Mesenchymal stem cell (in vitro differentiated cells and primary cell): ENCODE measurements around the gene STX16.

Experiments
- DNase-seq: peaks from one replicate; pipeline ENCODE4 v3.0.0-alpha.2; 2013
- H2AFZ ChIP-seq: one replicate; pipeline ENCODE4 v1.6.1; 2013; ENCODE audit warnings: low read depth, mild to moderate bottlenecking, control low read depth, inconsistent platforms, low read length, moderate library complexity
- H2AK5ac ChIP-seq: 2 replicates; pipeline ENCODE4 v1.6.1; 2013; ENCODE audit warnings: low read length, moderate library complexity, mild to moderate bottlenecking, inconsistent platforms; ENCODE audit not compliant: severe bottlenecking
- H2BK120ac ChIP-seq: one replicate; pipeline ENCODE4 v1.6.1; 2013; ENCODE audit warnings: low read depth, mild to moderate bottlenecking, inconsistent platforms, low read length, moderate library complexity
- H2BK12ac ChIP-seq, 2 experiments: one replicate each; pipeline ENCODE4 v1.6.1; 2013; ENCODE audit warnings: inconsistent platforms in 2 of 2, low read length in 2 of 2, mild to moderate bottlenecking in 2 of 2, moderate library complexity in 2 of 2, control low read depth in 1 of 2
- H2BK15ac ChIP-seq: one replicate; pipeline ENCODE4 v1.6.1; 2013; ENCODE audit warnings: mild to moderate bottlenecking, low read depth, inconsistent platforms; ENCODE audit not compliant: poor library complexity, severe bottlenecking
- H2BK5ac ChIP-seq: 2 replicates; pipeline ENCODE4 v1.6.1; 2013; ENCODE audit warnings: low read depth, mild to moderate bottlenecking, low read length, control low read depth, inconsistent platforms; ENCODE audit not compliant: poor library complexity, severe bottlenecking
- H3K14ac ChIP-seq, 2 experiments: one replicate each; pipeline ENCODE4 v1.6.1; 2013; ENCODE audit warnings: inconsistent platforms in 2 of 2, low read length in 2 of 2, control low read depth in 1 of 2, mild to moderate bottlenecking in 1 of 2, moderate library complexity in 1 of 2
- H3K18ac ChIP-seq, 2 experiments: one replicate each; pipeline ENCODE4 v1.6.1; 2013; ENCODE audit warnings: inconsistent platforms in 2 of 2, low read length in 2 of 2, control low read depth in 1 of 2, low read depth in 1 of 2, mild to moderate bottlenecking in 1 of 2
- H3K23ac ChIP-seq, 2 experiments: one replicate each; pipeline ENCODE4 v1.6.1; 2013; ENCODE audit warnings: inconsistent platforms in 2 of 2, low read length in 2 of 2, mild to moderate bottlenecking in 2 of 2, moderate library complexity in 2 of 2, control low read depth in 1 of 2
- H3K27ac ChIP-seq: 2 replicates; pipeline ENCODE4 v1.5.1; 2013; ENCODE audit warnings: mild to moderate bottlenecking, moderate library complexity, low read length, control low read depth, inconsistent platforms; ENCODE audit not compliant: poor library complexity, severe bottlenecking
- H3K27me3 ChIP-seq, 2 experiments: 2 replicates each; pipeline versions ENCODE4 v1.6.1 to v1.7.0; 2013; ENCODE audit warnings: low read length in 2 of 2, mild to moderate bottlenecking in 2 of 2, moderate library complexity in 2 of 2, control low read depth in 1 of 2, inconsistent platforms in 1 of 2; ENCODE audit not compliant: control insufficient read depth in 1 of 2, insufficient read depth in 1 of 2
- H3K36me3 ChIP-seq, 2 experiments: 2 replicates each; pipeline versions ENCODE4 v1.6.1 to v1.7.0; 2013; ENCODE audit warnings: low read length in 2 of 2, control low read depth in 1 of 2, inconsistent platforms in 1 of 2, low read depth in 1 of 2, mild to moderate bottlenecking in 1 of 2; ENCODE audit not compliant: insufficient read depth in 2 of 2, control insufficient read depth in 1 of 2
- H3K4ac ChIP-seq, 2 experiments: one replicate each; pipeline ENCODE4 v1.6.1; 2013; ENCODE audit warnings: inconsistent platforms in 2 of 2, low read length in 2 of 2, mild to moderate bottlenecking in 2 of 2, moderate library complexity in 2 of 2, control low read depth in 1 of 2, low read depth in 1 of 2
- H3K4me1 ChIP-seq: 2 replicates; pipeline ENCODE4 v1.6.1; 2013; ENCODE audit warnings: low read depth, low read length, control low read depth; ENCODE audit not compliant: control insufficient read depth, insufficient read depth
- H3K4me2 ChIP-seq: 2 replicates; pipeline ENCODE4 v1.6.1; 2013; ENCODE audit warnings: low read length, mild to moderate bottlenecking, inconsistent platforms; ENCODE audit not compliant: poor library complexity, severe bottlenecking
- H3K4me3 ChIP-seq, 2 experiments: 2 replicates each; pipeline versions ENCODE4 v1.5.1 to v1.7.0; 2013; ENCODE audit warnings: low read length in 2 of 2, mild to moderate bottlenecking in 2 of 2, control low read depth in 1 of 2, low read depth in 1 of 2; ENCODE audit not compliant: insufficient read depth in 1 of 2
- H3K79me1 ChIP-seq: replicated peaks from 2 replicates; pipeline ENCODE4 v1.6.1; 2013; ENCODE audit warnings: mild to moderate bottlenecking, control low read depth, low read length, inconsistent platforms; ENCODE audit not compliant: poor library complexity, severe bottlenecking
- H3K9ac ChIP-seq: 2 replicates; pipeline ENCODE4 v1.7.0; 2013; ENCODE audit warnings: mild to moderate bottlenecking, low read length, moderate library complexity
- H3K9me3 ChIP-seq: 2 replicates; pipeline ENCODE4 v1.7.0; 2013; ENCODE audit warnings: mild to moderate bottlenecking, low read length; ENCODE audit not compliant: control insufficient read depth
- H4K8ac ChIP-seq: one replicate; pipeline ENCODE4 v1.6.1; 2013; ENCODE audit warnings: inconsistent platforms, mild to moderate bottlenecking, low read length, moderate library complexity
- H4K91ac ChIP-seq: one replicate; pipeline ENCODE4 v1.6.1; 2013; ENCODE audit warnings: mild to moderate bottlenecking, low read length, inconsistent platforms
- WGBS: methylation state at CpG from one replicate; pipeline ENCODE4 v1.1.7; 2013; ENCODE audit warnings: mixed read lengths; 5-methylcytosine and 5-hydroxymethylcytosine counted together

STX16 gene

DNA sequence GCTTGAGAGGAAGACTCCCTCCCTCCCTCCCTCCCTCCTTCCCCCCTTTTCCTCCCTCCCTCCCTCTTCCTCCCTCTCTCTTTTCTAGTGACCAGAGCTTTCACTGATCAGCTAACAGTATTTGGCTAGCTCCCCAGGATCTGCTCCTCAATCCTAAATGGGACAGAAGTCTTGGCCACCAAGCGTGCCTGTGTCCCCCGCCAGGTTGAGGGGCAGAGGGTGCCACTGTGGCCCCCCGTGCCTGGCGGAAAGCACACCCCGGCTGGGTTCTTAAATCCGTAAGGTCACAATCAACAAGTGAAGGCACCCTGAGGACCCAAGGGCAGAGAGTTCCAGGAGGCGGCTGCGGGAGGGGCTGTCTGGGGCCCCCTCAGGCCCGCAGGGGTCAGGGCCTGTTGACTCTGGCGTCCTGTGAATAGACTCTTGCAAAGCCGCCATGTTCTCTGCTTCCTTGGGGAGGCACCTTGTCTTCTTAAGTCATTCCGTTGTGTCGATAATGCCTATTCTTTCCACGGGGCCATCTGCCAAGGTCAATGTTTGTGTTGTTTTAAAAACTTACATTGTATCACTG, 38.9 kb upstream of the STX16 start:
- Histone ChIP-seq H2BK120ac (no peak overlapping the region), H3K27me3 (peaks cover 0 to 10% of the 10 kb centered on the region in 2 experiments)

DNA sequence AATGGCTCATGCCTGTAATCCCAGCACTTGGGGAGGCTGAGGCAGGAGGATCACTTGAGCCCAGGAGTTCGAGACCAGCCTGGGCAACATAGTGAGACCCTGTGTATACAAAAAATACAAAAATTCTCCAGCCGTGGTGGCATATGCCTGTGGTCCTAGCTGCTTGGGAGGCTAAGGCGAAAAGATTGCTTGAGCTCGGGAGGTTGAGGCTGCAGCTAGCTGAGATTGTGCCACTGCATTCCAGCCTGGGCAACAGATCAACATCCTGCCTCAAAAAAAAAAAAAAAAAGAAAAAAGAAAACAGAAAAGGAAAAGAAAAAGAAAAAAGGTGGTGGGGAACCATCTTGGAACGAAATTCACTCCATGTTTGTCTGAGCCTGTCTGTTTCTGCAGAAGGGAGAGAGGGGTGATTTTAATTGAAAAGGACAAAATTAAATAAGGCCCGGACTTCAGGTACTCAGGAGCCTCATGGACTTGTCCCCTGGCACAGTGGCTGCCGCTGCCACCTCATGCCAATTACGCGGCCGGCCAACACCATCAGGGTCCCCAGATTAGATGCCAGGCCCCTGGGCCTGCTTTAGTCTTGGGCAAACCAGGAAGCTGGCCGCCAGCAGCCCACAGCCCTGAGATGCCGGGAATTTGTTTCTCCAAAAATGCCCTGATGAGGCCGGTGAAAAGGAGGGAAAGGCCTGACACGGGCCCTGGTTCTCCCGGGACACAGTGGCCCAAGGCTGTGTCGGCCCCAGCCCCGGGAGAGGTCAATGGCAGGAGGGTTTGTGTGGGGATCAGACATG, 37.8 kb upstream of the STX16 start:
- no peak overlapping the region for H2AK5ac ChIP-seq
- WGBS, result 95% methylated on average over 16 of the region's 17 CpGs
- H3K4me2 ChIP-seq, result no peak overlapping the region
- no peak overlapping the region for H3K23ac ChIP-seq
- no peak overlapping the region for H3K18ac ChIP-seq
- H3K9ac ChIP-seq, result no peak overlapping the region
- no peak overlapping the region for H2BK15ac ChIP-seq
- H3K4me3 ChIP-seq, result no peak overlapping the region
- no peak overlapping the region for H3K14ac ChIP-seq
- no peaks in the 10 kb centered on the region for H3K79me1 ChIP-seq
- no peak overlapping the region for H3K4ac ChIP-seq
- H3K27ac ChIP-seq, result no peak overlapping the region
- H2AFZ ChIP-seq, result no peak overlapping the region
- peaks cover 7% of the 10 kb centered on the region for H3K4me1 ChIP-seq
- DNase-seq, result no peak
- no peak overlapping the region for H2BK5ac ChIP-seq
- peaks cover 5% of the 10 kb centered on the region for H3K9me3 ChIP-seq
- no peak overlapping the region for H2BK12ac ChIP-seq
- no peak overlapping the region for H2BK120ac ChIP-seq
- no peak overlapping the region for H4K8ac ChIP-seq
- H4K91ac ChIP-seq, result no peak overlapping the region
- H3K36me3 ChIP-seq, result no peaks in the 10 kb centered on the region
- peaks cover 0 to 7% of the 10 kb centered on the region in 2 experiments for H3K27me3 ChIP-seq

More for the DNA sequence above, 38.9 kb upstream of the STX16 start:
- Histone ChIP-seq H3K14ac (no peak overlapping the region), H3K18ac (no peak overlapping the region), H2BK15ac (no peak overlapping the region), H3K27ac (no peak overlapping the region), H2BK12ac (no peak overlapping the region), H2AFZ (no peak overlapping the region), H3K36me3 (no peaks in the 10 kb centered on the region), H2AK5ac (no peak overlapping the region), H3K4ac (no peak overlapping the region), H3K4me3 (no peak overlapping the region), H4K8ac (no peak overlapping the region), H3K23ac (no peak overlapping the region), H4K91ac (no peak overlapping the region), H3K4me2 (no peak overlapping the region), H2BK5ac (no peak overlapping the region), H3K79me1 (no peaks in the 10 kb centered on the region), H3K9me3 (peaks cover 4% of the 10 kb centered on the region), H3K9ac (no peak overlapping the region), H3K4me1 (peaks cover 7% of the 10 kb centered on the region)
- WGBS, result 86% methylated on average over 14 of the region's 14 CpGs
- DNase-seq, result no peak

DNA sequence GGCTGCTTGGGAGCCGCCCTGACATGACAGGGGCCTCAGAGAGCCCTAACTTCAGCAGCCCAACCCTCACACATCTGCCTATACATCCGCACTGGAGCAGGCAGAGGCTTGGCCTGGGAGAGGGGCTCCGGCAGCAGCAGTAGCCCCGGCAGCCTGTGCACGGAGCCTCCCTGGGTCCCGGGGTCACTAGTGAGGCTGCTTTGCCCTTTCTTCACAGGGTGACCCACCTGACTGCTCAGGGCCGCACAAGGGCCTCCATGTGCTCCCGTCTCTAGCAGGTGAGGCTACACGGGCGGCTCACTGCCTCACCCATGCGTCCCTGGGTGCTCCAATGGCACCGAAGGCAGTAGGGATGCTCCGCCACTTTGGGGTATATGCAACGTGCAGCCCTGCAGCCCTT, 36.7 kb upstream of the STX16 start:
- Histone ChIP-seq H3K23ac (no peak overlapping the region), H2BK15ac (no peak overlapping the region), H2BK12ac (no peak overlapping the region), H2AFZ (no peak overlapping the region), H3K79me1 (no peaks in the 10 kb centered on the region), H2AK5ac (no peak overlapping the region), H3K14ac (no peak overlapping the region), H3K4me3 (no peak overlapping the region), H4K91ac (no peak overlapping the region), H3K4me2 (no peak overlapping the region), H3K27me3 (peaks cover 0 to 5% of the 10 kb centered on the region in 2 experiments), H4K8ac (no peak overlapping the region), H2BK5ac (no peak overlapping the region), H3K27ac (no peak overlapping the region), H3K4ac (no peak overlapping the region), H3K4me1 (peaks cover 14% of the 10 kb centered on the region), H3K9me3 (peaks cover 5% of the 10 kb centered on the region), H3K36me3 (no peaks in the 10 kb centered on the region), H3K9ac (no peak overlapping the region), H2BK120ac (no peak overlapping the region), H3K18ac (no peak overlapping the region)
- 94% methylated on average over 14 of the region's 14 CpGs for WGBS
- DNase-seq, result no peak

DNA sequence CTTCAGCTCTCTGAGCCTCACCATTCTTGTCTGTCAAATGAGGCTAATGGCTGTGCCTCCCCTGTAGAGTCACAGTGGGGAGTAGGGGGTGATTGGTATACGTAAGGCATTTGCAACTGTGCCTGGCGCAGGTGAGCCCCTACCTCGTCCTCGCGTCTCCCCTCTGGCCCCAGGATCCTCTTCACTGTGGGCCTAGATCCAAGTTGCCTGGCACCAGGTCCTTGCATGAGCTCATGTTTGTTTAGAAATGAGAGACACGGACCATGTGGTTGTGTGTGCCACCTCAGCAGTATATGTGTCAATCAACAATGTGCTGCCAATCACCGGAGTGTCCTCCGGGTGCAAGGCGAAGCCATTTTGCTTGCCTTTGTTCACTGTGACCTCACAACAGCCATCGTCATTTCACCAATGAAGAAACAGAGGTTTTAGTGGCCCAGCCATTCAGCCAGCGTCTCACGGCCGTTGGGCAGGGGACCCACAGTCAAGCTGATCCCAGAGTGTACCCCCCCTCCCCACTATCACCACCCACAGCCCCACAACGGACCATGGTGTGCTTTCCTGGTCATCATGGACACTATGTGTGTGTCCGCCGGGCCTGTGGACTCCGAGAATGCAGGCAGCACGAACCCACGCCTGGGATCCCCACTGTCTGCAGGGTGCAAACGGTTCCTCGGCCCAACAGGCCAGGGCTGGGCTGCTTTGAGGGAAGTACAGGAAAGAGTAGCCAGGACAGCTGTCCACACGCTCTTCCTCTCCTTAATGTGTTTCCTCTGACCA, 35.9 kb upstream of the STX16 start:
- H2AK5ac ChIP-seq, result no peak overlapping the region
- H3K4me2 ChIP-seq, result no peak overlapping the region
- H4K8ac ChIP-seq, result no peak overlapping the region
- peaks cover 0 to 5% of the 10 kb centered on the region in 2 experiments for H3K27me3 ChIP-seq
- H3K23ac ChIP-seq, result no peak overlapping the region
- no peak overlapping the region for H3K27ac ChIP-seq
- no peak overlapping the region for H3K4me3 ChIP-seq
- no peak overlapping the region for H2BK120ac ChIP-seq
- 95% methylated on average over 21 of the region's 22 CpGs for WGBS
- H3K9ac ChIP-seq, result no peak overlapping the region
- H3K18ac ChIP-seq, result no peak overlapping the region
- DNase-seq, result no peak
- no peaks in the 10 kb centered on the region for H3K36me3 ChIP-seq
- H3K4me1 ChIP-seq, result peaks cover 16% of the 10 kb centered on the region
- H3K4ac ChIP-seq, result no peak overlapping the region
- H2BK5ac ChIP-seq, result no peak overlapping the region
- H3K9me3 ChIP-seq, result peaks cover 5% of the 10 kb centered on the region
- H3K14ac ChIP-seq, result no peak overlapping the region
- H3K79me1 ChIP-seq, result no peaks in the 10 kb centered on the region
- no peak overlapping the region for H2AFZ ChIP-seq
- H2BK12ac ChIP-seq, result no peak overlapping the region
- no peak overlapping the region for H4K91ac ChIP-seq
- no peak overlapping the region for H2BK15ac ChIP-seq
